Regular cardiac myocyte (primary cell): ENCODE results near the gene IFITM5. TPM values are rescaled to one million over a fixed set of nuclear protein-coding genes. Genes with fewer than 3 reads are reported as not detected.

Experiments
- total RNA-seq: library from RNA; depleted of rRNA; stranded (reverse); fragments of >200 nt; gene quantifications from 2 replicates; pipeline ENCODE4 v1.2.3, GENCODE V29; 2014

IFITM5 gene
- not detected in 2 replicates for total RNA-seq

GRCh38 chr11:299081-299891 lies at the start of gene IFITM5:
IFITM5 (minus strand) TSS chr11:299526; CDS start chr11:299490, 36 bp downstream.

GRCh38 chr11:313787-314553 lies 14.6 kb upstream of the IFITM5 start, which contains the start of gene IFITM1:
IFITM1 (plus strand) TSS chr11:314040; CDS start chr11:314171, 131 bp downstream.

GRCh38 chr11:307766-308708 lies 8.7 kb upstream of the IFITM5 start, which contains the start of gene IFITM2:
IFITM2 (plus strand) TSS chr11:307816; CDS start chr11:308193, 377 bp downstream.

GRCh38 chr11:288478-289397 lies 10.6 kb downstream of the IFITM5 start, which contains the start of gene PGGHG:
PGGHG (plus strand) TSS chr11:289126; CDS start chr11:289817, 691 bp downstream.

GRCh38 chr11:278001-278951 lies 21.1 kb downstream of the IFITM5 start, which contains the start of gene NLRP6:
NLRP6 (plus strand) TSS chr11:278407; CDS start chr11:278570, 163 bp downstream.

Other genes starting within 250 kb of the IFITM5 start
- not detected in 2 replicates for gene SCGB1C1, start 106.4 kb downstream of the IFITM5 start, total RNA-seq
- 16.6 and 19.0 TPM in 2 replicates for gene BET1L, start 92.1 kb downstream of the IFITM5 start, total RNA-seq
- gene RIC8A, start 91.8 kb downstream of the IFITM5 start, total RNA-seq, result 148 and 153 TPM in 2 replicates
- gene SIRT3, start 63.2 kb downstream of the IFITM5 start, total RNA-seq, result 5.9 and 7.9 TPM in 2 replicates
- gene PSMD13, start 62.5 kb downstream of the IFITM5 start, total RNA-seq, result 104 and 229 TPM in 2 replicates
- not detected in 2 replicates for gene NLRP6, start 21.1 kb downstream of the IFITM5 start, total RNA-seq
- 3.3 and 9.6 TPM in 2 replicates for gene PGGHG, start 10.4 kb downstream of the IFITM5 start, total RNA-seq
- gene IFITM2, start 8.3 kb upstream of the IFITM5 start, total RNA-seq, result 14.4 and 15.0 TPM in 2 replicates
- 7.1 and 10.7 TPM in 2 replicates for gene IFITM1, start 14.5 kb upstream of the IFITM5 start, total RNA-seq
- 28.6 and 32.7 TPM in 2 replicates for gene IFITM3, start 21.3 kb upstream of the IFITM5 start, total RNA-seq
- 1.4 and 1.9 TPM in 2 replicates for gene B4GALNT4, start 70.0 kb upstream of the IFITM5 start, total RNA-seq
- 2.1 and 2.8 TPM in 2 replicates for gene PKP3, start 94.7 kb upstream of the IFITM5 start, total RNA-seq
- 11.3 and 18.6 TPM in 2 replicates for gene SIGIRR, start 115.5 kb upstream of the IFITM5 start, total RNA-seq
- not detected in 2 replicates for gene ANO9, start 142.5 kb upstream of the IFITM5 start, total RNA-seq
- 31.9 and 45.2 TPM in 2 replicates for gene PTDSS2, start 150.8 kb upstream of the IFITM5 start, total RNA-seq
- 187 and 255 TPM in 2 replicates for gene RNH1, start 207.7 kb upstream of the IFITM5 start, total RNA-seq
- 33.8 and 108 TPM in 2 replicates for gene HRAS, start 236.1 kb upstream of the IFITM5 start, total RNA-seq
- 0.38 and 0.56 TPM in 2 replicates for gene LRRC56, start 238.0 kb upstream of the IFITM5 start, total RNA-seq